B cell (primary cell): ENCODE data around the gene ARAF. TPM values are rescaled to one million over a fixed set of nuclear protein-coding genes. Genes with fewer than 3 reads are reported as not detected.

ENCODE experiments used
- ATAC-seq: fragments of 200-7000 bp; cut with Tn5 transposase; one replicate; pipeline ENCODE4 v1.10.0; 2021; ENCODE audit warnings: low read depth, mild to moderate bottlenecking, moderate number of reproducible peaks, moderate library complexity
- CTCF ChIA-PET: fragments of 350-600 bp; sonication (Branson Sonifier 250); formaldehyde crosslinking; loops from one replicate; lab custom pipeline; 2021; ENCODE audit warnings: antibody characterized with exemption, inconsistent platforms; lab: Charles Lee
- POLR2A ChIA-PET: fragments of 350-600 bp; sonication (Branson Sonifier 250); formaldehyde crosslinking; loops from one replicate; lab custom pipeline; 2021; ENCODE audit warnings: antibody characterized with exemption; lab: Charles Lee
- DNase-seq: peaks from one replicate; pipeline ENCODE4 v3.0.0; 2013
- H2AFZ ChIP-seq: 2 replicates; pipeline ENCODE4 v1.6.1; 2012; ENCODE audit warnings: mild to moderate bottlenecking, low read depth, low read length; ENCODE audit not compliant: insufficient read depth, poor library complexity, severe bottlenecking
- H3K27ac ChIP-seq, 2 donors: 1 replicate in 1 of 2; 2 replicates in 1 of 2; pipeline ENCODE4 v1.5.1; 2012 to 2013; ENCODE audit warnings: low read length in 2 of 2, mild to moderate bottlenecking in 2 of 2, moderate library complexity in 1 of 2
- H3K27me3 ChIP-seq, 4 experiments: fragments of 200-600 bp in 1 of 4; sonication (generic) in 1 of 4; replicated peaks in 1 of 4; 1 replicate in 2 of 4; 2 replicates in 2 of 4; pipeline versions ENCODE4 v1.6.1 to v1.7.0; 2013 to 2016; ENCODE audit warnings: low read length in 3 of 4, mild to moderate bottlenecking in 2 of 4, mixed read lengths in 1 of 4, moderate library complexity in 1 of 4; ENCODE audit not compliant: insufficient read depth in 4 of 4, control insufficient read depth in 3 of 4; ENCODE audit errors: control extremely low read depth in 1 of 4
- H3K36me3 ChIP-seq, 2 experiments: replicated peaks in 1 of 2; 1 replicate in 1 of 2; 2 replicates in 1 of 2; pipeline versions ENCODE4 v1.6.1 to v1.7.1; 2013; ENCODE audit warnings: low read length in 1 of 2; ENCODE audit not compliant: insufficient read depth in 2 of 2, control insufficient read depth in 1 of 2; ENCODE audit errors: control extremely low read depth in 1 of 2, extremely low read depth in 1 of 2
- H3K4me1 ChIP-seq, 2 donors: fragments of 200-600 bp in 1 of 2; sonication (generic) in 1 of 2; 1 replicate in 1 of 2; 2 replicates in 1 of 2; pipeline versions ENCODE4 v1.5.1 to v1.6.1; 2013 to 2017; ENCODE audit warnings: low read length in 2 of 2; ENCODE audit not compliant: control insufficient read depth in 2 of 2, insufficient read depth in 2 of 2
- H3K4me2 ChIP-seq: replicated peaks from 2 replicates; pipeline ENCODE3; 2012; ENCODE audit warnings: mild to moderate bottlenecking, low read depth, low read length; ENCODE audit not compliant: poor library complexity, severe bottlenecking
- H3K4me3 ChIP-seq, 5 experiments: fragments of 200-600 bp in 1 of 5; sonication (generic) in 1 of 5; 1 replicate in 3 of 5; 2 replicates in 2 of 5; pipeline versions ENCODE4 v1.5.1 to v1.7.0; 2011 to 2016; ENCODE audit warnings: low read length in 4 of 5, mild to moderate bottlenecking in 4 of 5, low read depth in 2 of 5, control low read depth in 1 of 5, moderate library complexity in 1 of 5; ENCODE audit not compliant: insufficient read depth in 1 of 5; ENCODE audit errors: control extremely low read depth in 1 of 5, extremely low read depth in 1 of 5
- H3K79me2 ChIP-seq: fragments of 200-600 bp; sonication (generic); one replicate; pipeline ENCODE4 v1.6.0; 2016; ENCODE audit warnings: low read length; ENCODE audit not compliant: control insufficient read depth, insufficient read depth
- H3K9ac ChIP-seq: fragments of 200-600 bp; sonication (generic); 2 replicates; pipeline ENCODE4 v1.6.1; 2017; ENCODE audit warnings: mild to moderate bottlenecking, low read length, moderate library complexity
- H3K9me3 ChIP-seq, 3 donors: one replicate each; pipeline versions ENCODE4 v1.6.1 to v1.7.1; 2013; ENCODE audit warnings: low read length in 2 of 3; ENCODE audit not compliant: control insufficient read depth in 2 of 3, insufficient read depth in 1 of 3; ENCODE audit errors: control extremely low read depth in 1 of 3
- H4K20me1 ChIP-seq: 2 replicates; pipeline ENCODE4 v1.6.0; 2012; ENCODE audit warnings: mild to moderate bottlenecking, low read length; ENCODE audit not compliant: insufficient read depth, control insufficient read depth, poor library complexity, severe bottlenecking
- H3K27ac Mint-ChIP-seq: one replicate; pipeline ENCODE4 v1.8.0; 2021; ENCODE audit warnings: mixed read lengths
- H3K27me3 Mint-ChIP-seq: one replicate; pipeline ENCODE4 v1.8.0; 2021; ENCODE audit warnings: mixed read lengths
- H3K4me1 Mint-ChIP-seq: one replicate; pipeline ENCODE4 v1.8.0; 2021; ENCODE audit warnings: mixed read lengths
- H3K4me3 Mint-ChIP-seq: one replicate; pipeline ENCODE4 v1.8.0; 2021; ENCODE audit warnings: mixed read lengths
- H3K9me3 Mint-ChIP-seq: one replicate; pipeline ENCODE4 v1.8.0; 2022; ENCODE audit warnings: mixed read lengths; ENCODE audit not compliant: insufficient read depth
- CTCF ChIP-seq: fragments of 200-600 bp; IDR thresholded peaks from one replicate; pipeline ENCODE4 v1.8.0; 2022; ENCODE audit warnings: antibody characterized with exemption, mild to moderate bottlenecking
- WGBS: methylation state at CpG from one replicate; pipeline ENCODE4 v1.1.5; 2013; ENCODE audit warnings: missing lambda C conversion rate; ENCODE audit not compliant: insufficient coverage; 5-methylcytosine and 5-hydroxymethylcytosine counted together
- intact Hi-C: fragments of 100-400 bp; cut with micrococcal nuclease; formaldehyde crosslinking; loops from one replicate; pipeline ENCODE4 v1.10.0; 2022
- polyA plus RNA-seq: library from polyadenylated mRNA; depleted of rRNA; stranded (reverse); fragments of >200 nt; gene quantifications from 2 replicates; pipeline ENCODE4 v1.2.3, GENCODE V29; 2012
- small RNA-seq: library from RNA; depleted of rRNA; stranded (forward); fragments of <200 nt; gene quantifications from one replicate; pipeline ENCODE3, GENCODE V24; 2012; ENCODE audit warnings: low replicate concordance, low read depth; ENCODE audit not compliant: insufficient read length
- total RNA-seq, 2 donors: library from RNA; stranded (reverse); fragments of 120-200 nt in 1 of 2; gene quantifications; 1 replicate in 1 of 2; 2 replicates in 1 of 2; pipeline versions ENCODE4 v1.2.3 to v1.2.4, GENCODE V29; 2013 to 2022

Gene ARAF
- total and polyA plus RNA-seq, 2 donors (not counting 1 experiment from before 2014, with no cell fraction given) = 97.9 to 127 TPM

- H3K4me3 Mint-ChIP-seq = peak overlapping the region; percentile 37
- peaks cover 0 to 29% (median 2%) of the 10 kb centered on the region in 4 experiments for H3K27me3 ChIP-seq
- no peaks in the 10 kb centered on the region for H3K9me3 ChIP-seq
- peaks cover 47% of the 10 kb centered on the region for H3K27me3 Mint-ChIP-seq
- ChIA-PET POLR2A (no interaction called here), CTCF (no interaction called here)
- H4K20me1 ChIP-seq = no peaks in the 10 kb centered on the region
- H3K9ac ChIP-seq = no peak overlapping the region
- H3K27ac ChIP-seq = no peak overlapping the region
- peak overlapping the region; percentile 73 for H3K4me2 ChIP-seq
- H3K9me3 Mint-ChIP-seq = no peaks in the 10 kb centered on the region
- H3K79me2 ChIP-seq = no peaks in the 10 kb centered on the region
- DNase-seq (no peak), ATAC-seq (no peak)
- no peaks in the 10 kb centered on the region for H3K36me3 ChIP-seq
- WGBS = 100% methylated on average over 2 of the region's 9 CpGs
- peaks cover 4 to 15% of the 10 kb centered on the region in 2 donors for H3K4me1 ChIP-seq
- H3K4me1 Mint-ChIP-seq = peaks cover 14% of the 10 kb centered on the region
- H3K4me3 ChIP-seq = no peak overlapping the region
- no peak overlapping the region for H3K27ac Mint-ChIP-seq
- H2AFZ ChIP-seq = no peak overlapping the region
- intact Hi-C loops = loop anchor here (1.0 to 5.0 kb wide), 2 partner anchors 37 to 59 kb away; partner anchors contain the start of genes ARAF and UXT
- no peak for TF ChIP-seq CTCF
Observed at GRCh38 chrX:47620303-47620685, 59.3 kb downstream of the ARAF start.

Small RNA genes within 50 kb of the gene (small RNA-seq; reads per million reads assigned to genes)
- gene MIR4769 = not detected

Other genes starting within 250 kb of the ARAF start
- gene ZNF157, start 190.6 kb upstream of the ARAF start, total RNA-seq = 0.99 and 1.1 TPM in 2 replicates
- 0.28 and 0.52 TPM in 2 replicates for gene ZNF157, start 190.6 kb upstream of the ARAF start, polyA plus RNA-seq
- 17.4 and 18.9 TPM in 2 replicates for gene ZNF41, start 78.0 kb upstream of the ARAF start, total RNA-seq
- 5.5 and 5.7 TPM in 2 replicates for gene ZNF41, start 78.0 kb upstream of the ARAF start, polyA plus RNA-seq
- 6.9 and 8.8 TPM in 2 replicates for gene TIMP1, start 21.2 kb downstream of the ARAF start, total RNA-seq
- 12.8 and 13.7 TPM in 2 replicates for gene TIMP1, start 21.2 kb downstream of the ARAF start, polyA plus RNA-seq
- not detected in 2 replicates for gene SYN1, start 58.7 kb downstream of the ARAF start, total RNA-seq
- gene SYN1, start 58.7 kb downstream of the ARAF start, polyA plus RNA-seq = not detected in 2 replicates
- 0.59 and 2.0 TPM in 2 replicates for gene CFP, start 68.7 kb downstream of the ARAF start, total RNA-seq
- gene CFP, start 68.7 kb downstream of the ARAF start, polyA plus RNA-seq = 3.0 and 3.8 TPM in 2 replicates
- gene ELK1, start 89.4 kb downstream of the ARAF start, total RNA-seq = 20.8 and 22.7 TPM in 2 replicates
- gene ELK1, start 89.4 kb downstream of the ARAF start, polyA plus RNA-seq = 14.2 and 18.4 TPM in 2 replicates
- gene UXT, start 98.0 kb downstream of the ARAF start, total RNA-seq = 177 and 183 TPM in 2 replicates
- 169 and 238 TPM in 2 replicates for gene UXT, start 98.0 kb downstream of the ARAF start, polyA plus RNA-seq